PC-3 (cell line): ENCODE data around the gene ARHGAP23. TPM values are rescaled to one million over a fixed set of nuclear protein-coding genes. Genes with fewer than 3 reads are reported as not detected.

Experiments
- ATAC-seq: fragments of 200-7000 bp; cut with Tn5 transposase; 2 replicates; pipeline ENCODE4 v1.9.1; 2020; ENCODE audit warnings: mild to moderate bottlenecking, moderate library complexity
- BruUV-seq: library from RNA; stranded (reverse); fragments of 400-500 nt; replicated peaks from 2 replicates; lab custom pipeline; 2021; lab: Mats Ljungman, UMichigan
- CTCF ChIA-PET: fragments of 300-600 bp; sonication (Branson Sonifier 250); formaldehyde crosslinking; loops from one replicate; lab custom pipeline; 2022; ENCODE audit warnings: antibody characterized with exemption; lab: Charles Lee
- POLR2A ChIA-PET: fragments of 300-600 bp; sonication (Branson Sonifier 250); formaldehyde crosslinking; loops from one replicate; lab custom pipeline; 2022; ENCODE audit warnings: antibody characterized with exemption; ENCODE audit not compliant: unreplicated experiment; lab: Charles Lee
- DNase-seq: peaks from one replicate; pipeline ENCODE4 v3.0.0-alpha.2; 2015
- H2AFZ ChIP-seq: fragments of 300-600 bp; sonication (generic); 2 replicates; pipeline ENCODE4 v1.6.0; 2016; ENCODE audit warnings: antibody characterized with exemption, low read length
- H3F3A ChIP-seq: fragments of 300-600 bp; sonication (generic); one replicate; pipeline ENCODE4 v1.6.0; 2017; ENCODE audit warnings: antibody characterized with exemption, low read length, control low read depth, mild to moderate bottlenecking; ENCODE audit not compliant: unreplicated experiment
- H3K27ac ChIP-seq: fragments of 300-600 bp; sonication (generic); 2 replicates; pipeline ENCODE4 v1.5.1; 2016; ENCODE audit warnings: mild to moderate bottlenecking, low read length
- H3K27me3 ChIP-seq: fragments of 300-600 bp; sonication (generic); 2 replicates; pipeline ENCODE4 v1.6.1; 2016; ENCODE audit warnings: low read length, mixed read lengths
- H3K36me3 ChIP-seq: fragments of 300-600 bp; sonication (generic); 2 replicates; pipeline ENCODE4 v1.6.1; 2016; ENCODE audit warnings: low read depth, mixed run types, low read length, mixed read lengths
- H3K4me1 ChIP-seq: fragments of 300-600 bp; sonication (generic); 2 replicates; pipeline ENCODE4 v1.5.1; 2016; ENCODE audit warnings: low read length; ENCODE audit not compliant: insufficient read depth
- H3K4me2 ChIP-seq: fragments of 300-600 bp; sonication (generic); 2 replicates; pipeline ENCODE4 v1.6.0; 2016; ENCODE audit warnings: low read length
- H3K4me3 ChIP-seq: fragments of 300-600 bp; sonication (generic); 2 replicates; pipeline ENCODE4 v1.5.1; 2016; ENCODE audit warnings: mild to moderate bottlenecking, low read length, mixed read lengths
- H3K79me2 ChIP-seq: fragments of 300-600 bp; sonication (generic); 2 replicates; pipeline ENCODE4 v1.6.1; 2017; ENCODE audit warnings: low read length, mixed read lengths
- H3K9ac ChIP-seq: fragments of 300-600 bp; sonication (generic); 2 replicates; pipeline ENCODE4 v1.6.0; 2016; ENCODE audit warnings: mild to moderate bottlenecking, low read length
- H3K9me2 ChIP-seq: fragments of 300-600 bp; sonication (generic); replicated peaks from 2 replicates; pipeline ENCODE4 v1.6.1; 2016; ENCODE audit warnings: mixed run types, low read length, mixed read lengths
- H3K9me3 ChIP-seq: fragments of 300-600 bp; sonication (generic); 2 replicates; pipeline ENCODE4 v1.6.1; 2016; ENCODE audit warnings: low read length, mixed read lengths
- H4K20me1 ChIP-seq: fragments of 300-600 bp; sonication (generic); 2 replicates; pipeline ENCODE4 v1.6.1; 2016; ENCODE audit warnings: low read length, mixed read lengths
- CTCF ChIP-seq: fragments of 300-600 bp; sonication (generic); conservative IDR thresholded peaks from 2 replicates; pipeline ENCODE4 v1.5.1; 2017; ENCODE audit warnings: antibody characterized with exemption, low read depth, mild to moderate bottlenecking, low read length
- EZH2 ChIP-seq: fragments of 300-600 bp; sonication (generic); IDR thresholded peaks from one replicate; pipeline ENCODE4 v1.6.1; 2017; ENCODE audit warnings: antibody characterized with exemption, mild to moderate bottlenecking, low read length; ENCODE audit not compliant: unreplicated experiment
- EZH2phosphoT487 ChIP-seq: fragments of 300-600 bp; sonication (generic); IDR thresholded peaks from 2 replicates; pipeline ENCODE4 v1.6.1; 2018; ENCODE audit warnings: mild to moderate bottlenecking, antibody characterized with exemption, low read length, borderline replicate concordance
- intact Hi-C: fragments of 100-400 bp; cut with micrococcal nuclease; formaldehyde crosslinking; loops from 2 replicates; pipeline ENCODE4 v1.9.0; 2023
- total RNA-seq: library from RNA; depleted of rRNA; stranded (reverse); fragments of >200 nt; gene quantifications from 2 replicates; pipeline ENCODE4 v1.2.3, GENCODE V29; 2014

ARHGAP23 gene
- total RNA-seq, 1 experiment from 2014 or later = 9.0 TPM

DNA sequence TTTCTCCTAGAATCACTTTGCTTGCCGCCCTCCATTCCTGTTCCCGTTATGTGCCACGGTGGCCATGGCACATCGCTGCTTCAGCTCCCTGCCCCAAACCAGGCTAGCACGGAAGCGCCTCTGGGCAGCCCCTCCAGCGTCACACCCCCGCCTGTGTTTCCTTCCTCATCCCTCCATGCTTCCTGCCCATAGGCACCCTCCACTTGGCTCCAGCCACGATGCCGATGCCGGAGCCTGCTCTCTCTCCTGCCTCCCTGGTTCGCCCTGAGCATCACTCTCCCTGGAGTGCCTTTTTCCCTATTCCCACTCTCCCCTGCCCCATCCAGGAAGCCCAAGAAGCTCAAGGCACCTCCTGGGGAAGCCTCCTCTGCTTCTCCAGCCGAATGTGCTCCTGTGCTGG, 3.2 kb upstream of the ARHGAP23 start:
- Histone ChIP-seq H3K9me3 (no peaks in the 10 kb centered on the region), H3K36me3 (no peaks in the 10 kb centered on the region), H2AFZ (no peak overlapping the region), H3K27ac (no peak overlapping the region), H3K9me2 (no peaks in the 10 kb centered on the region), H3K9ac (no peak overlapping the region), H3F3A (no peaks in the 10 kb centered on the region), H3K4me2 (no peak overlapping the region), H4K20me1 (no peaks in the 10 kb centered on the region), H3K27me3 (no peaks in the 10 kb centered on the region), H3K4me3 (no peak overlapping the region), H3K4me1 (peaks cover 12% of the 10 kb centered on the region), H3K79me2 (no peaks in the 10 kb centered on the region)
- POLR2A ChIA-PET = no interaction called here
- no TSS peak for BruUV-seq
- CTCF ChIA-PET = no interaction called here
- DNase-seq (no peak), ATAC-seq (no peak)
- intact Hi-C loops = loop anchor here (10.0 kb wide), 1 partner anchor 240 kb away; no protein-coding TSS in a partner anchor
- no peak for TF ChIP-seq CTCF
- TF ChIP-seq EZH2 = no peak
- TF ChIP-seq EZH2phosphoT487 = no peak

- intact Hi-C loops = loop anchor here (10.0 kb wide), 1 partner anchor 239 kb away; no protein-coding TSS in a partner anchor
- CTCF ChIA-PET = no interaction called here
- no peak for DNase-seq
- H3K4me1 ChIP-seq = peaks cover 12% of the 10 kb centered on the region
- no peaks in the 10 kb centered on the region for H3F3A ChIP-seq
- no peaks in the 10 kb centered on the region for H3K9me3 ChIP-seq
- no peak overlapping the region for H3K4me3 ChIP-seq
- H3K4me2 ChIP-seq = no peak overlapping the region
- ATAC-seq = no peak
- H2AFZ ChIP-seq = no peak overlapping the region
- no peaks in the 10 kb centered on the region for H3K27me3 ChIP-seq
- POLR2A ChIA-PET = no interaction called here
- H3K36me3 ChIP-seq = no peaks in the 10 kb centered on the region
- no TSS peak for BruUV-seq
- no peaks in the 10 kb centered on the region for H3K79me2 ChIP-seq
- no peaks in the 10 kb centered on the region for H4K20me1 ChIP-seq
- no peak overlapping the region for H3K9ac ChIP-seq
- H3K27ac ChIP-seq = no peak overlapping the region
- TF ChIP-seq EZH2phosphoT487 = no peak
- TF ChIP-seq EZH2 = no peak
- TF ChIP-seq CTCF = no peak
- H3K9me2 ChIP-seq = no peaks in the 10 kb centered on the region
Observed at GRCh38 chr17:38425744-38426143, 2.5 kb upstream of the ARHGAP23 start.

- Histone ChIP-seq H3K27me3 (no peaks in the 10 kb centered on the region), H3K79me2 (no peaks in the 10 kb centered on the region), H4K20me1 (no peaks in the 10 kb centered on the region), H3K9me3 (no peaks in the 10 kb centered on the region), H3K4me3 (no peak overlapping the region), H3K4me2 (no peak overlapping the region), H3K9me2 (no peaks in the 10 kb centered on the region), H3K9ac (no peak overlapping the region), H3K27ac (no peak overlapping the region), H3F3A (no peaks in the 10 kb centered on the region), H3K4me1 (peaks cover 12% of the 10 kb centered on the region), H3K36me3 (no peaks in the 10 kb centered on the region), H2AFZ (no peak overlapping the region)
- intact Hi-C loops = loop anchor here (10.0 kb wide), 1 partner anchor 238 kb away; no protein-coding TSS in a partner anchor
- TF ChIP-seq EZH2 (no peak), EZH2phosphoT487 (no peak), CTCF (no peak)
- DNase-seq (no peak), ATAC-seq (no peak)
- no TSS peak for BruUV-seq
- ChIA-PET CTCF (interaction anchor here (1.0 kb wide), 1 partner anchor 161 kb away, joined by 4 read pairs; no protein-coding TSS in a partner anchor), POLR2A (no interaction called here)
Observed at GRCh38 chr17:38426441-38426840, 1.8 kb upstream of the ARHGAP23 start.
